OCI-LY7 (cell line): ENCODE data around the gene SIAH1. TPM values are rescaled to one million over a fixed set of nuclear protein-coding genes. Genes with fewer than 3 reads are reported as not detected.

ENCODE experiments used
- BruUV-seq: library from RNA; stranded (reverse); fragments of 400-500 nt; replicated peaks from 2 replicates; lab custom pipeline; 2021; lab: Mats Ljungman, UMichigan
- CTCF ChIA-PET: fragments of 300-600 bp; sonication (Branson Sonifier 250); formaldehyde crosslinking; loops from one replicate; lab custom pipeline; 2022; ENCODE audit warnings: antibody characterized with exemption; ENCODE audit not compliant: unreplicated experiment; lab: Charles Lee
- POLR2A ChIA-PET: fragments of 300-600 bp; sonication (Branson Sonifier 250); formaldehyde crosslinking; loops from one replicate; lab custom pipeline; 2022; ENCODE audit warnings: antibody characterized with exemption; lab: Charles Lee
- DNase-seq: peaks from one replicate; pipeline ENCODE4 v3.0.0-alpha.2; 2015; ENCODE audit warnings: low spot score
- H2AFZ ChIP-seq: fragments of 200-600 bp; sonication (generic), shearing (Covaris generic); 2 replicates; pipeline ENCODE4 v1.6.1; 2014; ENCODE audit warnings: mild to moderate bottlenecking, antibody characterized with exemption, low read length, moderate library complexity
- H3K27ac ChIP-seq: fragments of 200-600 bp; sonication (generic); 2 replicates; pipeline ENCODE4 v1.5.1; 2014; ENCODE audit warnings: mixed run types, low read depth, mild to moderate bottlenecking, moderate library complexity, low read length, inconsistent platforms; ENCODE audit not compliant: poor library complexity, severe bottlenecking
- H3K36me3 ChIP-seq: fragments of 200-600 bp; sonication (generic); 2 replicates; pipeline ENCODE4 v1.6.1; 2014; ENCODE audit warnings: mild to moderate bottlenecking, antibody characterized with exemption, low read length, moderate library complexity, mixed read lengths; ENCODE audit not compliant: insufficient read depth
- H3K4me1 ChIP-seq: fragments of 200-600 bp; sonication (generic); 2 replicates; pipeline ENCODE4 v1.5.1; 2014; ENCODE audit warnings: mild to moderate bottlenecking, low read length; ENCODE audit not compliant: insufficient read depth, poor library complexity, severe bottlenecking
- H3K4me2 ChIP-seq: fragments of 200-600 bp; sonication (generic); 2 replicates; pipeline ENCODE4 v1.6.1; 2014; ENCODE audit warnings: mild to moderate bottlenecking, low read length
- H3K4me3 ChIP-seq: fragments of 200-600 bp; sonication (generic); 2 replicates; pipeline ENCODE4 v1.5.1; 2014; ENCODE audit warnings: mild to moderate bottlenecking, low read depth, low read length; ENCODE audit not compliant: poor library complexity, severe bottlenecking
- H3K79me2 ChIP-seq: fragments of 200-600 bp; sonication (generic); 2 replicates; pipeline ENCODE4 v1.6.1; 2016; ENCODE audit warnings: low read depth, mild to moderate bottlenecking, low read length, moderate library complexity, mixed read lengths; ENCODE audit not compliant: insufficient read depth
- H3K9me2 ChIP-seq: fragments of 200-600 bp; sonication (generic); 2 replicates; pipeline ENCODE4 v1.6.1; 2016; ENCODE audit warnings: mild to moderate bottlenecking, low read length, mixed read lengths; ENCODE audit not compliant: insufficient read depth
- H3K9me3 ChIP-seq: fragments of 200-600 bp; sonication (generic); 2 replicates; pipeline ENCODE4 v1.6.1; 2014; ENCODE audit warnings: mild to moderate bottlenecking, mixed run types, low read length, mixed read lengths
- H4K20me1 ChIP-seq: fragments of 200-600 bp; sonication (generic); 2 replicates; pipeline ENCODE4 v1.6.1; 2014; ENCODE audit warnings: mild to moderate bottlenecking, antibody characterized with exemption, low read length, moderate library complexity, mixed read lengths; ENCODE audit not compliant: insufficient read depth
- EZH2phosphoT487 ChIP-seq: fragments of 200-600 bp; sonication (generic); IDR thresholded peaks from 2 replicates; pipeline ENCODE4 v1.6.1; 2018; ENCODE audit warnings: low read depth, borderline replicate concordance, mild to moderate bottlenecking, mixed run types, antibody characterized with exemption, low read length, moderate library complexity, mixed read lengths
- intact Hi-C: fragments of 100-400 bp; cut with micrococcal nuclease; formaldehyde crosslinking; loops from one replicate; pipeline ENCODE4 v1.10.0; 2022; ENCODE audit not compliant: unreplicated experiment
- total RNA-seq, 2 experiments: library from RNA; depleted of rRNA in 1 of 2; stranded (reverse); fragments of >200 nt in 1 of 2; shearing (Covaris generic) in 1 of 2; gene quantifications; 2 replicates each; pipeline ENCODE4 v1.2.3, GENCODE V29; 2014 to 2022
- TF ChIP-seq, protein P1 (sequence below): fragments of 200-600 bp; sonication (generic); conservative IDR thresholded peaks from 2 replicates; pipeline ENCODE4 v1.5.1; 2014; ENCODE audit warnings: mild to moderate bottlenecking, antibody characterized with exemption, low read length, moderate library complexity, mixed read lengths

The SIAH1 gene
- total RNA-seq, 2 experiments from 2014 or later, result 18.9 to 22.8 TPM

DNA sequence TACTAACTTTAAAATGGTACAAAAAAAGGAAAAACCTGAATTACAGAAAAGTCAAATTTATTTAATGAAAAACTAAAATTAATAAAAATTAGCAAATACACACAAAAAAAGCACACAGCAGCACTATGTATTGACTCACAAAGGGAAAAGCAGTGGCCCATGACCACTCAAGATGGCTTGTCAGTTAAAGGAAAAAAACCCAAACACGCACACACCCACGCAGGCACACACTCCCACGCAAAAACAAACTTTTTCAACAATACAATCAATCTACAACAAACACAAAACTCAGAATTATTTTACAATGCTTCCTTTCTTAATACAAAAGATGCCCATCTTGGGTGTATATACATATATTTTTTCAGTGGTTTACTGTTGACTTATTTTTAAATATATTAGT, 24.2 kb downstream of the SIAH1 start:
- peaks cover 31% of the 10 kb centered on the region for H4K20me1 ChIP-seq
- ChIA-PET POLR2A (interaction anchor here (0.9 kb wide), 1 partner anchor 13 kb away, joined by 3 read pairs; no protein-coding TSS in a partner anchor), CTCF (no interaction called here)
- no peak overlapping the region for H3K27ac ChIP-seq
- intact Hi-C loops, result no loop called here
- H3K4me3 ChIP-seq, result no peak overlapping the region
- no peak overlapping the region for H3K4me2 ChIP-seq
- DNase-seq, result no peak
- peaks cover 28% of the 10 kb centered on the region; the same call in 1 of the 2 replicates for H3K36me3 ChIP-seq
- H3K9me2 ChIP-seq, result no peaks in the 10 kb centered on the region
- peaks cover 11% of the 10 kb centered on the region for H3K4me1 ChIP-seq
- TF ChIP-seq, protein P1, sequence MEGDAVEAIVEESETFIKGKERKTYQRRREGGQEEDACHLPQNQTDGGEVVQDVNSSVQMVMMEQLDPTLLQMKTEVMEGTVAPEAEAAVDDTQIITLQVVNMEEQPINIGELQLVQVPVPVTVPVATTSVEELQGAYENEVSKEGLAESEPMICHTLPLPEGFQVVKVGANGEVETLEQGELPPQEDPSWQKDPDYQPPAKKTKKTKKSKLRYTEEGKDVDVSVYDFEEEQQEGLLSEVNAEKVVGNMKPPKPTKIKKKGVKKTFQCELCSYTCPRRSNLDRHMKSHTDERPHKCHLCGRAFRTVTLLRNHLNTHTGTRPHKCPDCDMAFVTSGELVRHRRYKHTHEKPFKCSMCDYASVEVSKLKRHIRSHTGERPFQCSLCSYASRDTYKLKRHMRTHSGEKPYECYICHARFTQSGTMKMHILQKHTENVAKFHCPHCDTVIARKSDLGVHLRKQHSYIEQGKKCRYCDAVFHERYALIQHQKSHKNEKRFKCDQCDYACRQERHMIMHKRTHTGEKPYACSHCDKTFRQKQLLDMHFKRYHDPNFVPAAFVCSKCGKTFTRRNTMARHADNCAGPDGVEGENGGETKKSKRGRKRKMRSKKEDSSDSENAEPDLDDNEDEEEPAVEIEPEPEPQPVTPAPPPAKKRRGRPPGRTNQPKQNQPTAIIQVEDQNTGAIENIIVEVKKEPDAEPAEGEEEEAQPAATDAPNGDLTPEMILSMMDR, result no peak
- TF ChIP-seq EZH2phosphoT487, result no peak
- BruUV-seq, result no TSS peak
- H3K9me3 ChIP-seq, result no peaks in the 10 kb centered on the region
- H2AFZ ChIP-seq, result no peak overlapping the region
- H3K79me2 ChIP-seq, result peaks cover 60% of the 10 kb centered on the region; the same call in 1 of the 2 replicates

DNA sequence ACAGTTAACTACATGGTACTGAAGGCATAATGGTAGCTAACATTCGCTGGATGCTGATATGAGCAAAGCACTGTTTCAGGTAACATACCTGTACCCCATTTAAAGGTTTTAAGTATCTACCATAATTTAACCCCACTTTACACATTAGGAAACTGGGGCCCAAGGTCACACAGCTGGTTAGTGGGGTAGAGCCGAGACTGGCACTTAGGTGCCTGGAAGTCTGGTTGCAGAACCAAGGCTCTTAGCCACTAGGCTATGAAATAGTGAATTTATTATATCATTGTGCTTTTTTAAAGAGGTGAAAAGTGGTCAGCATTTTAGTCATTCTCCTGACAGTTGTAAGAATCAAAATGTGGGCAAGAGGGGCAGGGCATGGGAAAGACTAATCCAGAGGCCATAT, 25.2 kb downstream of the SIAH1 start:
- no peak overlapping the region for H3K27ac ChIP-seq
- intact Hi-C loops, result no loop called here
- no peak overlapping the region for H3K4me3 ChIP-seq
- no peak overlapping the region for H2AFZ ChIP-seq
- H3K9me2 ChIP-seq, result no peaks in the 10 kb centered on the region
- H3K4me1 ChIP-seq, result peaks cover 6% of the 10 kb centered on the region
- ChIA-PET CTCF (interaction anchor here (0.6 kb wide), 1 partner anchor 72 kb away, joined by 3 read pairs; no protein-coding TSS in a partner anchor), POLR2A (interaction anchor here (0.5 to 0.9 kb wide), 2 partner anchors 12 to 49 kb away, joined by 3 to 6 read pairs; no protein-coding TSS in a partner anchor)
- BruUV-seq, result no TSS peak
- peaks cover 38% of the 10 kb centered on the region; the same call in 1 of the 2 replicates for H3K36me3 ChIP-seq
- H3K9me3 ChIP-seq, result no peaks in the 10 kb centered on the region
- H3K4me2 ChIP-seq, result no peak overlapping the region
- H3K79me2 ChIP-seq, result peaks cover 50% of the 10 kb centered on the region; the same call in 1 of the 2 replicates
- TF ChIP-seq, protein P1, result no peak
- no peak for TF ChIP-seq EZH2phosphoT487
- H4K20me1 ChIP-seq, result peaks cover 33% of the 10 kb centered on the region
- no peak for DNase-seq

GRCh38 chr16:48358419-48358818, 26.8 kb downstream of the SIAH1 start:
- peaks cover 37% of the 10 kb centered on the region; the same call in 1 of the 2 replicates for H3K79me2 ChIP-seq
- intact Hi-C loops, result no loop called here
- no peaks in the 10 kb centered on the region for H3K9me3 ChIP-seq
- no peak overlapping the region for H3K4me2 ChIP-seq
- BruUV-seq, result no TSS peak
- H3K4me3 ChIP-seq, result no peak overlapping the region
- peaks cover 49% of the 10 kb centered on the region for H3K36me3 ChIP-seq
- H3K9me2 ChIP-seq, result no peaks in the 10 kb centered on the region
- no peak overlapping the region for H3K27ac ChIP-seq
- H3K4me1 ChIP-seq, result peaks cover 6% of the 10 kb centered on the region
- DNase-seq, result no peak
- TF ChIP-seq, protein P1, result no peak
- no peak for TF ChIP-seq EZH2phosphoT487
- H2AFZ ChIP-seq, result no peak overlapping the region
- POLR2A ChIA-PET, result interaction anchor here (1.1 kb wide), 1 partner anchor 11 kb away, joined by 4 read pairs; no protein-coding TSS in a partner anchor
- H4K20me1 ChIP-seq, result peaks cover 33% of the 10 kb centered on the region
- CTCF ChIA-PET, result no interaction called here
